Stimulated activated CD4-positive, alpha-beta T cell treated with anti-CD3 and anti-CD28 coated beads, Interleukin-4, amount 100 ng/mL, for 4 hours (primary cell): Measurements from ENCODE around the gene ZNF281.

Source experiments
- DNase-seq, 2 experiments: peaks; one replicate each; pipeline ENCODE4 v3.0.0-alpha.2; 2020

ZNF281 gene

GRCh38 chr1:200388791-200389190 is 21.0 kb downstream of the ZNF281 start:
- no peak for DNase-seq

- DNase-seq = no peak
Measured at GRCh38 chr1:200386416-200386815, 23.4 kb downstream of the ZNF281 start.

- DNase-seq = no peak
Measured at GRCh38 chr1:200384818-200385390, 24.9 kb downstream of the ZNF281 start.

GRCh38 chr1:200381256-200381984 is 28.4 kb downstream of the ZNF281 start:
- DNase-seq = no peak

GRCh38 chr1:200380589-200381021 is 29.2 kb downstream of the ZNF281 start:
- DNase-seq = no peak

- no peak for DNase-seq
Measured at GRCh38 chr1:200379940-200380588, 29.8 kb downstream of the ZNF281 start.

GRCh38 chr1:200379432-200379757 is 30.4 kb downstream of the ZNF281 start:
- DNase-seq = no peak

GRCh38 chr1:200378096-200378495 is 31.7 kb downstream of the ZNF281 start:
- DNase-seq = no peak

- no peak for DNase-seq
Measured at GRCh38 chr1:200376528-200376927, 33.3 kb downstream of the ZNF281 start.

- no peak for DNase-seq
Measured at GRCh38 chr1:200374569-200375295, 35.1 kb downstream of the ZNF281 start.

GRCh38 chr1:200373811-200374231 is 36.0 kb downstream of the ZNF281 start:
- DNase-seq = no peak

GRCh38 chr1:200372885-200373181 is 37.0 kb downstream of the ZNF281 start:
- DNase-seq = no peak

- DNase-seq = no peak
Measured at GRCh38 chr1:200372095-200372884, 37.5 kb downstream of the ZNF281 start.

GRCh38 chr1:200369706-200370105 is 40.1 kb downstream of the ZNF281 start:
- DNase-seq = no peak

- no peak for DNase-seq
Measured at GRCh38 chr1:200369131-200369530, 40.7 kb downstream of the ZNF281 start.

- no peak for DNase-seq
Measured at GRCh38 chr1:200368556-200368955, 41.3 kb downstream of the ZNF281 start.

- no peak for DNase-seq
Measured at GRCh38 chr1:200367841-200368534, 41.8 kb downstream of the ZNF281 start.

- no peak for DNase-seq
Measured at GRCh38 chr1:200366577-200367253, 43.1 kb downstream of the ZNF281 start.

GRCh38 chr1:200365897-200366426 is 43.9 kb downstream of the ZNF281 start:
- DNase-seq = no peak

- DNase-seq = no peak
Measured at GRCh38 chr1:200364831-200365230, 45.0 kb downstream of the ZNF281 start.

- DNase-seq = no peak
Measured at GRCh38 chr1:200364091-200364759, 45.6 kb downstream of the ZNF281 start.
